HG03175 (cell line): ENCODE measurements around the gene CCDC177.

ENCODE experiments used
- ATAC-seq: cut with Tn5 transposase; IDR thresholded peaks from one replicate; pipeline ENCODE4 v1.9.1; 2021; ENCODE audit warnings: mild to moderate bottlenecking, moderate library complexity; ENCODE audit not compliant: unreplicated experiment

Gene CCDC177

GRCh38 chr14:69570836-69571330, 3.8 kb downstream of the CCDC177 start:
- no peak for ATAC-seq

- ATAC-seq: no peak
Measured at GRCh38 chr14:69569859-69570258, 4.8 kb downstream of the CCDC177 start.

GRCh38 chr14:69567563-69567962, 7.1 kb downstream of the CCDC177 start:
- no peak for ATAC-seq

- no peak for ATAC-seq
Measured at GRCh38 chr14:69561893-69562292, 12.8 kb downstream of the CCDC177 start.

- no peak for ATAC-seq
Measured at GRCh38 chr14:69560826-69561225, 13.8 kb downstream of the CCDC177 start.

- ATAC-seq: no peak
Measured at GRCh38 chr14:69559581-69560011, 15.1 kb downstream of the CCDC177 start.

- no peak for ATAC-seq
Measured at GRCh38 chr14:69558774-69559173, 15.9 kb downstream of the CCDC177 start.

- no peak for ATAC-seq
Measured at GRCh38 chr14:69554500-69554899, 20.2 kb downstream of the CCDC177 start.

GRCh38 chr14:69553252-69553651, 21.4 kb downstream of the CCDC177 start:
- ATAC-seq: no peak

- ATAC-seq: no peak
Measured at GRCh38 chr14:69551511-69551910, 23.2 kb downstream of the CCDC177 start.

GRCh38 chr14:69548566-69548965, 26.1 kb downstream of the CCDC177 start:
- no peak for ATAC-seq

- ATAC-seq: no peak
Measured at GRCh38 chr14:69547701-69548348, 26.8 kb downstream of the CCDC177 start.

- no peak for ATAC-seq
Measured at GRCh38 chr14:69543341-69544115, 31.1 kb downstream of the CCDC177 start.

- ATAC-seq: no peak
Measured at GRCh38 chr14:69542311-69542710, 32.4 kb downstream of the CCDC177 start.

GRCh38 chr14:69540654-69541335, 33.9 kb downstream of the CCDC177 start:
- no peak for ATAC-seq

GRCh38 chr14:69539631-69540410, 34.9 kb downstream of the CCDC177 start:
- no peak for ATAC-seq

- no peak for ATAC-seq
Measured at GRCh38 chr14:69538766-69539165, 35.9 kb downstream of the CCDC177 start.

GRCh38 chr14:69537900-69538299, 36.8 kb downstream of the CCDC177 start:
- ATAC-seq: no peak

- no peak for ATAC-seq
Measured at GRCh38 chr14:69536971-69537370, 37.7 kb downstream of the CCDC177 start.

GRCh38 chr14:69535230-69535848, 39.3 kb downstream of the CCDC177 start:
- no peak for ATAC-seq
